GM19023 (cell line): ENCODE results near the gene KLF8.
A peak's percentile ranks its signal among the peaks of the same experiment; 100 is the strongest.
"Not testable (repeated sequence)": the region's sequence is repeated elsewhere in the genome, so short reads cannot be mapped to it uniquely, and the experiment has no call there.

Source experiments
- ATAC-seq: cut with Tn5 transposase; IDR thresholded peaks from one replicate; pipeline ENCODE4 v1.9.1; 2021; ENCODE audit warnings: mild to moderate bottlenecking, moderate library complexity; ENCODE audit not compliant: unreplicated experiment

The KLF8 gene

GRCh38 chrX:56232221-56233082, at the start of gene KLF8:
TSS of gene KLF8 (plus strand) at chrX:56232356. CDS start at chrX:56233335, 979 bp downstream.
- ATAC-seq = peak; percentile 60

- ATAC-seq = not testable (repeated sequence)
Measured at GRCh38 chrX:56206945-56207344, 25.2 kb upstream of the KLF8 start.

GRCh38 chrX:56211701-56212100, 20.5 kb upstream of the KLF8 start:
- ATAC-seq = no peak

GRCh38 chrX:56216332-56216731, 15.8 kb upstream of the KLF8 start:
- no peak for ATAC-seq

GRCh38 chrX:56219700-56220099, 12.5 kb upstream of the KLF8 start:
- ATAC-seq = no peak

- ATAC-seq = no peak
Measured at GRCh38 chrX:56221101-56221500, 11.1 kb upstream of the KLF8 start.

- ATAC-seq = no peak
Measured at GRCh38 chrX:56222473-56223000, 9.6 kb upstream of the KLF8 start.

- no peak for ATAC-seq
Measured at GRCh38 chrX:56226980-56227379, 5.2 kb upstream of the KLF8 start.

GRCh38 chrX:56228914-56229313, 3.2 kb upstream of the KLF8 start:
- no peak for ATAC-seq

- no peak for ATAC-seq
Measured at GRCh38 chrX:56231537-56232090, 542 bp upstream of the KLF8 start.

GRCh38 chrX:56233100-56233499, 944 bp downstream of the KLF8 start:
- no peak for ATAC-seq

GRCh38 chrX:56233682-56234081, 1.5 kb downstream of the KLF8 start:
- peak; percentile 81 for ATAC-seq

- ATAC-seq = peak; percentile 92
Measured at GRCh38 chrX:56248492-56248891, 16.3 kb downstream of the KLF8 start.

- ATAC-seq = no peak
Measured at GRCh38 chrX:56253832-56254703, 21.9 kb downstream of the KLF8 start.

- ATAC-seq = no peak
Measured at GRCh38 chrX:56268888-56269287, 36.7 kb downstream of the KLF8 start.

GRCh38 chrX:56278692-56279091, 46.5 kb downstream of the KLF8 start:
- ATAC-seq = no peak

GRCh38 chrX:56279863-56280262, 47.7 kb downstream of the KLF8 start:
- ATAC-seq = no peak

GRCh38 chrX:56281789-56282188, 49.6 kb downstream of the KLF8 start:
- no peak for ATAC-seq

GRCh38 chrX:56284269-56284668, 52.1 kb downstream of the KLF8 start:
- no peak for ATAC-seq

GRCh38 chrX:56288608-56289007, 56.5 kb downstream of the KLF8 start:
- no peak for ATAC-seq

GRCh38 chrX:56289449-56289848, 57.3 kb downstream of the KLF8 start:
- no peak for ATAC-seq
